Endothelial cell of umbilical vein (primary cell): Measurements from ENCODE around the gene KIF6. TPM values are rescaled to one million over a fixed set of nuclear protein-coding genes. Genes with fewer than 3 reads are reported as not detected.

Experiments used
- BruUV-seq: library from RNA; stranded (reverse); fragments of 400-500 nt; replicated peaks from 2 replicates; lab custom pipeline; 2021; lab: Mats Ljungman, UMichigan
- CTCF ChIA-PET: fragments of 300-600, 350-600 bp; sonication (Branson Sonifier 250); formaldehyde crosslinking; loops from one replicate; lab custom pipeline; 2021; ENCODE audit warnings: antibody characterized with exemption, inconsistent platforms; lab: Charles Lee
- POLR2A ChIA-PET: fragments of 300-600, 350-600 bp; sonication (Branson Sonifier 250); formaldehyde crosslinking; loops from one replicate; lab custom pipeline; 2021; ENCODE audit warnings: antibody characterized with exemption, inconsistent platforms; lab: Charles Lee
- DNase-seq: peaks from one replicate; pipeline ENCODE4 v3.0.0-alpha.2; 2011; ENCODE audit warnings: low read depth, low spot score
- FAIRE-seq: peaks from 2 replicates; lab custom pipeline; 2011; peaks lifted over from hg19 to GRCh38; lab: Jason Lieb, UNC
- H2AFZ ChIP-seq: 2 replicates; pipeline ENCODE4 v1.6.0; 2012; ENCODE audit warnings: low read depth, low read length, control low read depth, inconsistent platforms
- H3K27ac ChIP-seq: 2 replicates; pipeline ENCODE4 v1.5.1; 2011; ENCODE audit warnings: low read depth, mild to moderate bottlenecking, control low read depth, low read length, moderate library complexity; ENCODE audit not compliant: insufficient read depth
- H3K27me3 ChIP-seq, 2 experiments: 2 replicates each; pipeline versions ENCODE4 v1.6.0 to v1.6.1; 2011; ENCODE audit warnings: low read length in 2 of 2, mixed read lengths in 1 of 2; ENCODE audit not compliant: control insufficient read depth in 2 of 2, insufficient read depth in 2 of 2
- H3K36me3 ChIP-seq, 2 experiments: 2 replicates in 1 of 2; 3 replicates in 1 of 2; pipeline ENCODE4 v1.5.1; 2011; ENCODE audit warnings: low read length in 2 of 2, mild to moderate bottlenecking in 1 of 2, moderate library complexity in 1 of 2; ENCODE audit not compliant: control insufficient read depth in 2 of 2, insufficient read depth in 2 of 2; ENCODE audit errors: extremely low read depth in 1 of 2
- H3K4me1 ChIP-seq: 3 replicates; pipeline ENCODE4 v1.5.1; 2011; ENCODE audit warnings: mild to moderate bottlenecking, low read length; ENCODE audit not compliant: control insufficient read depth, insufficient read depth; ENCODE audit errors: extremely low read depth
- H3K4me2 ChIP-seq: 2 replicates; pipeline ENCODE4 v1.6.1; 2011; ENCODE audit warnings: low read length, control low read depth, mixed read lengths; ENCODE audit not compliant: insufficient read depth
- H3K4me3 ChIP-seq, 3 experiments: fragments of 200-600 bp in 1 of 3; sonication (generic), shearing (Covaris generic) in 1 of 3; replicated peaks in 1 of 3; 2 replicates each; pipeline ENCODE4 v1.5.1; 2011 to 2016; ENCODE audit warnings: control low read depth in 3 of 3, low read length in 3 of 3, mild to moderate bottlenecking in 2 of 3, inconsistent platforms in 1 of 3, low read depth in 1 of 3, moderate library complexity in 1 of 3; ENCODE audit not compliant: insufficient read depth in 1 of 3
- H3K79me2 ChIP-seq: 2 replicates; pipeline ENCODE4 v1.6.0; 2012; ENCODE audit warnings: low read length, inconsistent platforms; ENCODE audit not compliant: control insufficient read depth, insufficient read depth
- H3K9ac ChIP-seq: replicated peaks from 2 replicates; pipeline ENCODE3; 2011; ENCODE audit warnings: low read length, control low read depth; ENCODE audit not compliant: insufficient read depth; ENCODE audit errors: extremely low read depth
- H3K9me1 ChIP-seq: replicated peaks from 3 replicates; pipeline ENCODE4 v1.6.0; 2011; ENCODE audit warnings: mild to moderate bottlenecking, low read length; ENCODE audit not compliant: control insufficient read depth, insufficient read depth; ENCODE audit errors: extremely low read depth
- H3K9me3 ChIP-seq: replicated peaks from 2 replicates; pipeline ENCODE4 v1.5.1; 2012; ENCODE audit warnings: low read length, inconsistent platforms; ENCODE audit not compliant: control insufficient read depth, insufficient read depth
- H4K20me1 ChIP-seq: replicated peaks from 2 replicates; pipeline ENCODE3; 2011; ENCODE audit warnings: mild to moderate bottlenecking, low read length; ENCODE audit not compliant: control insufficient read depth, insufficient read depth; ENCODE audit errors: extremely low read depth
- CTCF ChIP-seq, 2 donors: IDR thresholded peaks; 1 replicate in 1 of 2; 2 replicates in 1 of 2; pipeline ENCODE4 v1.5.1; 2011; ENCODE audit warnings: low read length in 2 of 2, mild to moderate bottlenecking in 2 of 2, moderate library complexity in 2 of 2, control low read depth in 1 of 2, inconsistent platforms in 1 of 2, low read depth in 1 of 2; ENCODE audit not compliant: insufficient read depth in 1 of 2; ENCODE audit errors: extremely low read depth in 1 of 2
- EZH2 ChIP-seq: IDR thresholded peaks from 2 replicates; pipeline ENCODE4 v1.6.1; 2012; ENCODE audit warnings: borderline replicate concordance, low read depth, mild to moderate bottlenecking, moderate library complexity, low read length, inconsistent platforms; ENCODE audit not compliant: severe bottlenecking
- FOS ChIP-seq: IDR thresholded peaks from 2 replicates; pipeline ENCODE4 v1.6.1; 2011; ENCODE audit warnings: mild to moderate bottlenecking, low read length, moderate library complexity, borderline replicate concordance; ENCODE audit not compliant: insufficient read depth
- GATA2 ChIP-seq: IDR thresholded peaks from 2 replicates; pipeline ENCODE4 v1.7.0; 2011; ENCODE audit warnings: low read depth, mild to moderate bottlenecking, moderate library complexity, mixed read lengths, low read length; ENCODE audit not compliant: insufficient read length, insufficient read depth
- JUN ChIP-seq: IDR thresholded peaks from 2 replicates; pipeline ENCODE4 v1.6.1; 2011; ENCODE audit warnings: borderline replicate concordance, low read depth; ENCODE audit not compliant: insufficient read length, insufficient read depth
- MYC ChIP-seq: IDR thresholded peaks from one replicate; pipeline ENCODE4 v1.6.1; 2011; ENCODE audit warnings: mild to moderate bottlenecking, low read depth, low read length
- POLR2A ChIP-seq: IDR thresholded peaks from 2 replicates; pipeline ENCODE4 v1.6.1; 2012; ENCODE audit warnings: low read depth, mild to moderate bottlenecking, control low read depth, low read length
- POLR2AphosphoS5 ChIP-seq: IDR thresholded peaks from 2 replicates; pipeline ENCODE4 v1.6.1; 2012; ENCODE audit warnings: low read depth, mild to moderate bottlenecking, control low read depth, low read length, moderate library complexity; ENCODE audit not compliant: insufficient read depth
- dilution Hi-C: fragments of 300-500 bp; cut with MboI; formaldehyde crosslinking; loops from one replicate; pipeline ENCODE4 v1.15.0; 2019; ENCODE audit warnings: low sequenced_read_pairs; ENCODE audit not compliant: extremely low pct_ligation_motif_present
- intact Hi-C: fragments of 100-400 bp; cut with micrococcal nuclease; formaldehyde crosslinking; loops from one replicate; pipeline ENCODE4 v1.10.0; 2022
- polyA plus RNA-seq, 4 experiments: library from polyadenylated mRNA; depleted of rRNA in 3 of 4; stranded (reverse) in 3 of 4; unstranded in 1 of 4; fragments of >200 nt; gene quantifications; 2 replicates each; pipeline versions ENCODE4 v1.2.1 to v1.2.3, GENCODE V29; 2011 to 2012; ENCODE audit warnings: missing spikeins in 1 of 4
- total RNA-seq: library from RNA; stranded (reverse); gene quantifications from 2 replicates; pipeline ENCODE4 v1.2.3, GENCODE V29; 2021
- TF ChIP-seq, protein P1 (sequence below): IDR thresholded peaks from 2 replicates; pipeline ENCODE4 v1.6.1; 2011; ENCODE audit not compliant: insufficient read depth, insufficient read length

KIF6 gene
- total and polyA plus RNA-seq, 2 donors (not counting 3 experiments of a cell fraction or from before 2014, with no cell fraction given): not detected

DNA sequence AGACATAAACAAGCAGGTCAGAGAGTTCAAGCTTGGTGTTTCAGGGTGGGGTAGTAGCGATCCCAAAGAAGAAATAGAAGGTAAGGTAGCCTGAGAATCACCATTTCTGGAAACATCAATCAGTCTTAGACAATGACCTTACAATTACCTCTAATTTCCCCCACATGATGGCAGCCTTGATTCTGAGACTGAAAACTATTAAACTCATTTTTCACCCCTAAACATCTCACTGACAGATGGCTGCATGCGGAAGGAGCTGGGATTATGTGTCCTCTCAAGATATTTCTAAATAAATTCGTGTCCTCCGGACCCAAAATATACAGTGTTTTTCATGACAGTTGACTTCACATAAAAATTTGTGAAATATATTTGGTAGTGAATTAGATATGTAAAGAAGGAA, 61.0 kb downstream of the KIF6 start:
- DNase-seq (no peak), FAIRE-seq (no peak)
- H4K20me1 ChIP-seq: no peaks in the 10 kb centered on the region
- no peaks in the 10 kb centered on the region for H3K4me1 ChIP-seq
- no peaks in the 10 kb centered on the region for H3K27me3 ChIP-seq
- no peak overlapping the region for H3K4me3 ChIP-seq
- no peaks in the 10 kb centered on the region for H3K36me3 ChIP-seq
- H3K9ac ChIP-seq: no peak overlapping the region
- H3K9me1 ChIP-seq: no peaks in the 10 kb centered on the region
- POLR2A ChIA-PET: no interaction called here
- H2AFZ ChIP-seq: no peak overlapping the region
- intact Hi-C loops: no loop called here
- no peaks in the 10 kb centered on the region for H3K9me3 ChIP-seq
- no peak for TF ChIP-seq MYC
- no peak for TF ChIP-seq POLR2AphosphoS5
- no peak for TF ChIP-seq CTCF (IDR thresholded peaks at IDR 0.05; ENCODE audit: extremely low read depth in 1 of 2, insufficient read depth in 1 of 2, low read depth in 1 of 2, low read length in 2 of 2)
- TF ChIP-seq, protein P1, sequence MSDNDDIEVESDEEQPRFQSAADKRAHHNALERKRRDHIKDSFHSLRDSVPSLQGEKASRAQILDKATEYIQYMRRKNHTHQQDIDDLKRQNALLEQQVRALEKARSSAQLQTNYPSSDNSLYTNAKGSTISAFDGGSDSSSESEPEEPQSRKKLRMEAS: no peak
- TF ChIP-seq FOS: no peak
- TF ChIP-seq JUN: no peak
- TF ChIP-seq EZH2: no peak
- TF ChIP-seq POLR2A: no peak
- no peak for TF ChIP-seq GATA2
- BruUV-seq: no TSS peak
- dilution Hi-C loops: no loop called here
- H3K79me2 ChIP-seq: no peaks in the 10 kb centered on the region
- H3K4me2 ChIP-seq: no peak overlapping the region
- CTCF ChIA-PET: no interaction called here
- no peak overlapping the region for H3K27ac ChIP-seq
